Heart left ventricle (tissue), 13 donors: ENCODE results near the gene SEC62.

ENCODE experiments used
- POLR2A ChIP-seq, 2 donors: fragments of 450-650 bp; IDR thresholded peaks; one replicate each; pipeline ENCODE4 v1.6.1; 2017; ENCODE audit warnings: antibody characterized with exemption in 2 of 2, mild to moderate bottlenecking in 2 of 2, moderate library complexity in 2 of 2
- TF ChIP-seq, protein P1 (sequence below), 12 donors: fragments of 200-600 bp; sonication (generic) in 4 of 12; IDR thresholded peaks; one replicate each; pipeline versions ENCODE4 v1.5.0 to v1.8.0; 2018 to 2022; ENCODE audit warnings: antibody characterized with exemption in 12 of 12, mild to moderate bottlenecking in 5 of 12
- donor health status: ischemic (EF 13 %, LVEDD 7.1; RV severe dilation, severe dysfunction).
- donor health status: DM: no; HTN: yes; CAD: no.
- donor health status: DM: no; HTN: no; CAD: no.
- donor health status: ischemic (EF 25% LVEDD 6.9; RV normal size, moderate dysfunction).
- donor health status: ischemic (EF 25% LVEDD 5.7; RV mildly dilated, moderate dysfunction).
- donor health status: ischemic (EF 35%, LVEDD 5.7; RV mildly dilated, moderate dysfunction).
- donor health status: nonischemic (EF 11% LVEDD 7.7; RV severe dilation, severe dysfunction).
- donor health status: DM: yes; HTN: yes; CAD: no.
- donor health status: PGD.
- donor health status: ischemic (EF 29% LVEDD 5.4; RV normal size, mild dysfunction).
- donor health status: nonischemic (EF 23%, LVEDD 6.1; RV moderate dilation, normal function).

DNA sequence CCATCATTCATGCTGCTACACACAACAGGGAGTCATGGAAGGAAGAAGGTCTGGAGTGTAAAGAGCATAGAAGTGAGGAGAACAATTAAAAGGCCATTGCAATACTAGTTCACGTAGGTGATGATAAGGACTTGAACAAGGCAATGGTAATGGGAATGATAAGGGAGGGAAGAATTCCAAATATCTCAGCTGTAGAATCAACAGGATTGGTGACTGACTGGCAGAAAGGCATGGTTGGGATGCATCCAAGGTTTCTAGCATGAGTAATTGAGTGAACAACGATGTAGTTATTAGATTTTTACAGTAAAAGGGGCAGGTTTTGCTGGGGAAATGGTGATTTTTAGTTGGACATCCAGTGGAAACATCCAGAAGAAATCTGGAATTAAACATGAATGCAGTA lies 2.4 kb upstream of the SEC62 start:
- TF ChIP-seq, protein P1, sequence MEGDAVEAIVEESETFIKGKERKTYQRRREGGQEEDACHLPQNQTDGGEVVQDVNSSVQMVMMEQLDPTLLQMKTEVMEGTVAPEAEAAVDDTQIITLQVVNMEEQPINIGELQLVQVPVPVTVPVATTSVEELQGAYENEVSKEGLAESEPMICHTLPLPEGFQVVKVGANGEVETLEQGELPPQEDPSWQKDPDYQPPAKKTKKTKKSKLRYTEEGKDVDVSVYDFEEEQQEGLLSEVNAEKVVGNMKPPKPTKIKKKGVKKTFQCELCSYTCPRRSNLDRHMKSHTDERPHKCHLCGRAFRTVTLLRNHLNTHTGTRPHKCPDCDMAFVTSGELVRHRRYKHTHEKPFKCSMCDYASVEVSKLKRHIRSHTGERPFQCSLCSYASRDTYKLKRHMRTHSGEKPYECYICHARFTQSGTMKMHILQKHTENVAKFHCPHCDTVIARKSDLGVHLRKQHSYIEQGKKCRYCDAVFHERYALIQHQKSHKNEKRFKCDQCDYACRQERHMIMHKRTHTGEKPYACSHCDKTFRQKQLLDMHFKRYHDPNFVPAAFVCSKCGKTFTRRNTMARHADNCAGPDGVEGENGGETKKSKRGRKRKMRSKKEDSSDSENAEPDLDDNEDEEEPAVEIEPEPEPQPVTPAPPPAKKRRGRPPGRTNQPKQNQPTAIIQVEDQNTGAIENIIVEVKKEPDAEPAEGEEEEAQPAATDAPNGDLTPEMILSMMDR (IDR thresholded peaks at IDR 0.05) = no peak
- TF ChIP-seq POLR2A (IDR thresholded peaks at IDR 0.05) = no peak
